ELF-1 (cell line): ENCODE measurements around the gene SHC4.

Experiments used
- DNase-seq: peaks from one replicate; pipeline ENCODE4 v3.0.0-alpha.2; 2016; ENCODE audit warnings: low read depth, low spot score

Gene SHC4

GRCh38 chr15:48850648-48851047 is 113.1 kb downstream of the SHC4 start:
- no peak for DNase-seq

GRCh38 chr15:48845123-48845522 is 118.6 kb downstream of the SHC4 start:
- no peak for DNase-seq

GRCh38 chr15:48842501-48842900 is 121.2 kb downstream of the SHC4 start:
- DNase-seq = no peak

GRCh38 chr15:48834756-48835155 is 129.0 kb downstream of the SHC4 start:
- peak; percentile 3 for DNase-seq

GRCh38 chr15:48833526-48834239 is 130.0 kb downstream of the SHC4 start:
- DNase-seq = peak; percentile 18

GRCh38 chr15:48832648-48833047 is 131.1 kb downstream of the SHC4 start:
- DNase-seq = no peak

- DNase-seq = no peak
Observed at GRCh38 chr15:48828906-48829305, 134.8 kb downstream of the SHC4 start.

GRCh38 chr15:48828471-48828870 is 135.2 kb downstream of the SHC4 start:
- DNase-seq = no peak

GRCh38 chr15:48825075-48825474 is 138.6 kb downstream of the SHC4 start:
- no peak for DNase-seq

GRCh38 chr15:48823706-48824105 is 140.0 kb downstream of the SHC4 start:
- DNase-seq = no peak

GRCh38 chr15:48823237-48823636 is 140.5 kb downstream of the SHC4 start:
- peak; percentile 73 for DNase-seq

GRCh38 chr15:48814286-48814685 is 149.4 kb downstream of the SHC4 start:
- DNase-seq = no peak

- no peak for DNase-seq
Observed at GRCh38 chr15:48811325-48811958, 152.3 kb downstream of the SHC4 start.

- DNase-seq = peak; percentile 100
Observed at GRCh38 chr15:48810414-48811324, 153.1 kb downstream of the SHC4 start, which contains the start of gene CEP152. Gene CEP152, minus strand, starts transcription at chr15:48811069. Its CDS starts 5,420 bp downstream, at chr15:48805649.

GRCh38 chr15:48806151-48806550 is 157.6 kb downstream of the SHC4 start:
- DNase-seq = peak; percentile 34

GRCh38 chr15:48805591-48805990 is 158.1 kb downstream of the SHC4 start:
- no peak for DNase-seq

- peak; percentile 16 for DNase-seq
Observed at GRCh38 chr15:48803877-48804276, 159.8 kb downstream of the SHC4 start.

- DNase-seq = no peak
Observed at GRCh38 chr15:48802867-48803266, 160.9 kb downstream of the SHC4 start.

- DNase-seq = no peak
Observed at GRCh38 chr15:48802257-48802656, 161.5 kb downstream of the SHC4 start.

GRCh38 chr15:48800811-48801455 is 162.8 kb downstream of the SHC4 start:
- no peak for DNase-seq

GRCh38 chr15:48800245-48800644 is 163.5 kb downstream of the SHC4 start:
- DNase-seq = no peak

- DNase-seq = no peak
Observed at GRCh38 chr15:48798319-48798718, 165.4 kb downstream of the SHC4 start.
